ENCODE data around the gene SFXN5.

SFXN5 gene

DNA sequence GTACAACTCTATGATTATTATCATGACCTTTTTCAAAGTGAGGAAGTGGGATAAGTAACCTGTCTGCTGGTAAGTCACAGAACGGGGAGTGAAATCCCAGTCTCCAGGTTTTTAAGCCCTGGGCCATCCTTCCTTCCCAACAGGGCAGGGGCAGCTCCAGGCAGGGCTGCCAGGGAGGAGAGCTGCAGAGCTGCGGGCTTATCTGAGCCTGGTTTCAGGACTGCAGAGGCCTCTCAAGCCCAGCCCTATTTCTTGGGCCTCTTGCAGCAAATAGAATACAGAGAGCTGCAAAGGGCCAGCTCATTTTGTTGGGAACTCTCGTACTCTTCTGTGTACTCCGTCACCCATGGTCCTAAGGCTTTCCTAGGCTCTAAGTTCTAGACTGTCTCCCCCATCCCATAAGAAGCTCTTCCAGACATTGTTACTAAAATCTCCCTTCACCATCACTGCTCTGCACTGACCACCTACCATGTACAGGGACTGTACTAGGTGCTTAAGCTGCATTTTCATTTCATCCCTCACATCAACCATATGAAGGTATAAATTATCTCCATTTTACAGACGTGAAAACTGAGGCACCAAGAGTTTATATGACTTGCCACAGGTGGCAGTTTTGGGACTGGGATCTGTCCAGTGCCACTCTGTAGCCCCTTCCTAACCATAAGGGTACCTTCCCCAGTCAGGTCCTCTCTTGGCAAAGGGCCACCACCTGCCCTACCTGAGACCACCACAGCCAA, 38.1 kb upstream of the SFXN5 start:
- TF ChIP-seq FOXP2 (optimal IDR thresholded peaks at IDR 0.05; ENCODE audit: borderline replicate concordance, extremely low read depth, extremely low read length, insufficient read depth) (no peak), SIN3A (IDR thresholded peaks at IDR 0.05; ENCODE audit: borderline replicate concordance, insufficient read depth, low read length) (no peak), POLR2AphosphoS5 (IDR thresholded peaks at IDR 0.05; ENCODE audit: low read depth, low read length) (no peak), TAF1 (IDR thresholded peaks at IDR 0.05; ENCODE audit: borderline replicate concordance, insufficient read depth, low read length) (no peak)
- TF ChIP-seq, protein P1, sequence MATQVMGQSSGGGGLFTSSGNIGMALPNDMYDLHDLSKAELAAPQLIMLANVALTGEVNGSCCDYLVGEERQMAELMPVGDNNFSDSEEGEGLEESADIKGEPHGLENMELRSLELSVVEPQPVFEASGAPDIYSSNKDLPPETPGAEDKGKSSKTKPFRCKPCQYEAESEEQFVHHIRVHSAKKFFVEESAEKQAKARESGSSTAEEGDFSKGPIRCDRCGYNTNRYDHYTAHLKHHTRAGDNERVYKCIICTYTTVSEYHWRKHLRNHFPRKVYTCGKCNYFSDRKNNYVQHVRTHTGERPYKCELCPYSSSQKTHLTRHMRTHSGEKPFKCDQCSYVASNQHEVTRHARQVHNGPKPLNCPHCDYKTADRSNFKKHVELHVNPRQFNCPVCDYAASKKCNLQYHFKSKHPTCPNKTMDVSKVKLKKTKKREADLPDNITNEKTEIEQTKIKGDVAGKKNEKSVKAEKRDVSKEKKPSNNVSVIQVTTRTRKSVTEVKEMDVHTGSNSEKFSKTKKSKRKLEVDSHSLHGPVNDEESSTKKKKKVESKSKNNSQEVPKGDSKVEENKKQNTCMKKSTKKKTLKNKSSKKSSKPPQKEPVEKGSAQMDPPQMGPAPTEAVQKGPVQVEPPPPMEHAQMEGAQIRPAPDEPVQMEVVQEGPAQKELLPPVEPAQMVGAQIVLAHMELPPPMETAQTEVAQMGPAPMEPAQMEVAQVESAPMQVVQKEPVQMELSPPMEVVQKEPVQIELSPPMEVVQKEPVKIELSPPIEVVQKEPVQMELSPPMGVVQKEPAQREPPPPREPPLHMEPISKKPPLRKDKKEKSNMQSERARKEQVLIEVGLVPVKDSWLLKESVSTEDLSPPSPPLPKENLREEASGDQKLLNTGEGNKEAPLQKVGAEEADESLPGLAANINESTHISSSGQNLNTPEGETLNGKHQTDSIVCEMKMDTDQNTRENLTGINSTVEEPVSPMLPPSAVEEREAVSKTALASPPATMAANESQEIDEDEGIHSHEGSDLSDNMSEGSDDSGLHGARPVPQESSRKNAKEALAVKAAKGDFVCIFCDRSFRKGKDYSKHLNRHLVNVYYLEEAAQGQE (IDR thresholded peaks at IDR 0.05; ENCODE audit: insufficient read depth in 1 of 2, low read depth in 2 of 2, low read length in 2 of 2): no peak

DNA sequence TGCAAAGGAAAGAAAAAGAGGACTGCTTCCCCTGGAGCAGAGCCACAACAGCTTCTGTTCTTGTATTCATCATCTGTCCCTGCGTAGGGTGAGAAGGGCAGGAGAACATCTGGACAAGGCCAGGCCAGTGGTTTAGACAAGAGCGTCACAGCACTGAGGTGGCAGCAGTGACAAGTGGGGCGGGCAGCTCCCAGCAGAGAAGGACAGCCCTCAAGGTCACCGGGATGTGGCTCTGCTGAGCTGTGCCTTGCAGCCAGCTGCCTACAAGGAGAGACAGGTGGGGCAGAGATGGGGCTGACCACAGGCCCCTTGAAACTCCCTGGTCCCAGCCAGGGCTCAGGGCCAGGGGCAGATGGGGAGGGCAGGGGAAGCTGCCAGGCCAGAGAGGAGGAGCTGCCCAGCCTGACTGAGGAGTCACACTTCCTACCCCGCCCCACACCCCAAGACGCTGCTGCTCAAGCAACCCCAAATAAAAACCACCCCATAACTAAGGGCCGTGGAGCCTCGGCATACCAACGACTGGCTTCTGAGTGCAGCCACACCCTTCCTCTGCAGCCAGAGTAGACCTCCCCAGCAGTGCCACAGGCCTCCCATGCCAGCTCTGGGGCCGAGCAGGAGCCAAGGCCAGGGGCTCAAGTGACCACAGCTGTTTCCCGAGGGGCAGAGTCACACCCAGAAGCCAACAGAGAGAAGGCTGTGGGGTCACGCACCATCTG, 35.9 kb upstream of the SFXN5 start:
- TF ChIP-seq, protein P1 (IDR thresholded peaks at IDR 0.05; ENCODE audit: insufficient read depth in 1 of 2, low read depth in 2 of 2, low read length in 2 of 2): no peak
- TF ChIP-seq TAF1 (IDR thresholded peaks at IDR 0.05; ENCODE audit: borderline replicate concordance, insufficient read depth, low read length) (no peak), SIN3A (IDR thresholded peaks at IDR 0.05; ENCODE audit: borderline replicate concordance, insufficient read depth, low read length) (no peak), FOXP2 (optimal IDR thresholded peaks at IDR 0.05; ENCODE audit: borderline replicate concordance, extremely low read depth, extremely low read length, insufficient read depth) (no peak), POLR2AphosphoS5 (IDR thresholded peaks at IDR 0.05; ENCODE audit: low read depth, low read length) (no peak)

DNA sequence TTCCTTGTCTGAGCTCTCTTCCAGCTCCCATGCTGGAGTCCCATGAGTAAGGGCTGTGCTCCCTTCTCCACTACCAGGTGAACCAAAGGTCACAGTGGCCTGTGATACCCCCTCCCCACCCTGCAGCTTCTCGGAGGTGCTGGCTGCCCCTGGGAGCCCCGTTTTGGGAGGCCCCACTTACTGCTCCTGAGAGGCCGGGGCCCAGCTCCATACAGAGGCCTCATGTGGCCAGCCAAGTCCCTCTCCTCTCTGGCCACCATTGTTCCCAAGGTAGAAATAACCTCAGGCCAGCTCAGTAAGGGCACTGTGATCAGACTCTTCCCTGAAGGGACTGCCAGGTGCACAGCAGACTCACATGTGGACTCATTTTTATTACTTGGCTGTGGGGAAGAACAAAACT, 35.3 kb upstream of the SFXN5 start:
- TF ChIP-seq TAF1 (IDR thresholded peaks at IDR 0.05; ENCODE audit: borderline replicate concordance, insufficient read depth, low read length) (no peak), POLR2AphosphoS5 (IDR thresholded peaks at IDR 0.05; ENCODE audit: low read depth, low read length) (no peak), SIN3A (IDR thresholded peaks at IDR 0.05; ENCODE audit: borderline replicate concordance, insufficient read depth, low read length) (no peak), FOXP2 (optimal IDR thresholded peaks at IDR 0.05; ENCODE audit: borderline replicate concordance, extremely low read depth, extremely low read length, insufficient read depth) (no peak)
- TF ChIP-seq, protein P1 (IDR thresholded peaks at IDR 0.05; ENCODE audit: insufficient read depth in 1 of 2, low read depth in 2 of 2, low read length in 2 of 2): no peak

DNA sequence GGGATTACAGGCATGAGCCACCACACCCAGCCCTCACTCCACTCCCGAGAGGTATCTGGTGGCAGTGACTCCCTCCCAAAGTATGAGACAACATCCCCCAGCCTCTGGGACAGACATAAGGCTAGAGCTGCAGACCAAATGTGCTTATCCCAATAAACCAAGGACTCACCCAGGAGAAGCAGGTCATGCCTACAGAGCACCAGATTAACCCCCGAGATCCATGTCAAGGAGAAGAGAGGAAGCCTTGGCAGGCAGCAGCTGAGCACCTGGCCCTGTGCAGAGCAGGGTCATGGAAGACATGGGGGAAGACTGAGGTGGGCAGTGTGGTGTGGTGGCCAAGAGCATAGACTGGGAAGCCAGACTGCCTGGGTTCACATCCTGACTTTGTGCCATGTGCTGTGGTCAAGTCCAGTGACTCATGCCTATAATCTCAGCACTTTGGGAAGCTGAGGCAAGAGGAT, 34.0 kb upstream of the SFXN5 start:
- TF ChIP-seq TAF1 (IDR thresholded peaks at IDR 0.05; ENCODE audit: borderline replicate concordance, insufficient read depth, low read length): no peak
- TF ChIP-seq, protein P1 (IDR thresholded peaks at IDR 0.05; ENCODE audit: insufficient read depth in 1 of 2, low read depth in 2 of 2, low read length in 2 of 2): no peak
- no peak for TF ChIP-seq SIN3A (IDR thresholded peaks at IDR 0.05; ENCODE audit: borderline replicate concordance, insufficient read depth, low read length)
- no peak for TF ChIP-seq POLR2AphosphoS5 (IDR thresholded peaks at IDR 0.05; ENCODE audit: low read depth, low read length)
- no peak for TF ChIP-seq FOXP2 (optimal IDR thresholded peaks at IDR 0.05; ENCODE audit: borderline replicate concordance, extremely low read depth, extremely low read length, insufficient read depth)

All from PFSK-1 (cell line).